GM18519 (cell line): Measurements from ENCODE around the gene ITGAV.

Experiments
- ATAC-seq: cut with Tn5 transposase; IDR thresholded peaks from one replicate; pipeline ENCODE4 v1.9.1; 2021; ENCODE audit warnings: mild to moderate bottlenecking, moderate library complexity; ENCODE audit not compliant: unreplicated experiment, low FRiP score

The ITGAV gene

GRCh38 chr2:186713691-186714090 is 123.8 kb downstream of the ITGAV start:
- ATAC-seq = no peak

DNA sequence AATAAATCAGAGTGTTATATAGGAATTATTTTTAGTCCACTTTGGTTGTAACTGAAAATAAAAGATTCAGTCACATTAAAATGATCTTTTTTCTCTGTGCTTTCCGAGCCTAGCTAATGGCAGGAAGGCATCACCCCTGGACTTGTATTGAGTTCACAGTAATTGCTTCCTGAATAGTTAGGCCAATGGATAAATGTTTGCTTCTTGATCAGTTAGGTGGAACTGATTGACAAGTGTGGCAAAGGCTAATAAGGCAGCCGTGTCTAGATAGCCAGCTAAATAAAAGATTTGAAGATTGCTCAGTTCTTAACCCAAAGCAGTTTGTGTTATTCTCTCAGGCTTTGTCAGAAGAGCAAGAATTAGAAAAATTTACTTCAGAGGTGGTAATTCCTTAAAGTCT is 124.8 kb downstream of the ITGAV start:
- ATAC-seq = no peak

- ATAC-seq = no peak
Measured at GRCh38 chr2:186716004-186716403, 126.1 kb downstream of the ITGAV start.

DNA sequence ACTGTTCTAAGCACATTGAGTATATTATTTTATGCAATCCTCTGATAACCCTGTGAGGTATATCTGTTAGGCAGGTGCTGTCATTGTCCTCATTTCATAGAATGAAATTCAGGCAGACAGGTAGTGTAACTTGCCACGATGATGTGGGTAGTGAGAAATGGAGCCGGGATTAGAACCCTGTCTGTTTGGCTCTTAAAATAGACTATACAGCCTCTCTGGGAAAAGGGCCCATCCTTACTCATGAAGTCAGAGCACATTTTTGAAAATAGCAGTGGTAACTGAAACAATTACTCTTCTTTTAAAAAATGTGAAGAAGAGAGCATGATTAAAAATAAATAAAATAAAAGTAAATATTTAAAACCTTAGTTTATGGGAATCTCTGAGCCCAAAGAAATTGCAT is 127.0 kb downstream of the ITGAV start:
- ATAC-seq = no peak

GRCh38 chr2:186717320-186718007 is 127.6 kb downstream of the ITGAV start:
- ATAC-seq = no peak

- ATAC-seq = no peak
Measured at GRCh38 chr2:186718122-186718521, 128.3 kb downstream of the ITGAV start.

- no peak for ATAC-seq
Measured at GRCh38 chr2:186718903-186719302, 129.0 kb downstream of the ITGAV start.

GRCh38 chr2:186721956-186722355 is 132.1 kb downstream of the ITGAV start:
- ATAC-seq = no peak

DNA sequence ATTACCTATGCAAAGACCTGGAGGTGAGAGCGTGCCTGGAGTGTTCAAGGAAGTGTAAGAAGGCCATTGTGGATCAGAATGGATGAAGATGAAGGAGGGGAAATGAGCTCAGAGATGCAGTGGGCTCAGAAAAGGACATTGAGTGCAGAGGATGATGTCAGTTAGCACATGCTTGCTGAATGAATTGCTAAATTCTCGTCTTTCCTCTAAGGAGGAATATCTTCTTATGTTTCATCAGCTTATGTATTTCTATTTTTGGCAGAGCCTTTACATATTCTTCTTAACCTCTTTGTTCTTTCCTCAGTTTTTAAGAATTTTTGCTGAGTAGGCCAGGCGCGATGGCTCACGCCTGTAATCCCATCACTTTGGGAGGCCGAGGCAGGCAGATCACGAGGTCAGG is 134.9 kb downstream of the ITGAV start:
- ATAC-seq = no peak

DNA sequence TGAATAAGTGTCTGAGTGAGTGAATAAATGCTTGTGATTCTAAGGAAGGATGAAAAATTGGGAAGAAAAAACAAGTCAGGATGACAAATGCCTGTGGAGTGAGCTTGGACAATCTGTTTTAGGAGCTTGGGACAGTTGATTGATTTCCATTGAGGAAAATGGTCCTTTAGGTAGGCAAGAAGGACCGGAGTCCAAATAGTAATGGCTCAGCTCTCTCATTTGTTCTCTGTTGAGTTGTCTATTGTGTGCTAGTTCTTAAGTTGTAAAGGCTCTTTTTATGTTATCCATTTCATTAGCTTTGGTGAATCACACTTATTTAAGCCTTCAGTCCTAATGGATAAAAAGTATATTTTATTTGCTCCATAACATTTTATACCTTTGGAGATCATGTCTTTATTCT is 135.9 kb downstream of the ITGAV start:
- no peak for ATAC-seq

GRCh38 chr2:186726938-186727337 is 137.1 kb downstream of the ITGAV start:
- no peak for ATAC-seq

GRCh38 chr2:186728631-186729030 is 138.8 kb downstream of the ITGAV start:
- no peak for ATAC-seq
